K562 (cell line): ENCODE measurements around the gene KMT5C. TPM values are rescaled to one million over a fixed set of nuclear protein-coding genes. Genes with fewer than 3 reads are reported as not detected.

Source experiments
- BHLHE40 ChIP-seq: IDR thresholded peaks from 2 replicates; pipeline ENCODE4 v1.6.1; 2011; ENCODE audit warnings: low read length, improper control_type of control experiment
- DPF2 ChIP-seq: fragments of 450-650 bp; IDR thresholded peaks from 2 replicates; pipeline ENCODE4 v1.6.1; 2016
- ELF4 ChIP-seq: fragments of 450-650 bp; formaldehyde crosslinking; IDR thresholded peaks from 2 replicates; pipeline ENCODE4 v1.4.0; 2022; ENCODE audit warnings: missing genetic modification characterization
- ESRRB ChIP-seq: fragments of 250-450 bp; sonication (Bioruptor Pico); IDR thresholded peaks from 2 replicates; pipeline ENCODE4 v1.5.0; 2020; ENCODE audit warnings: mild to moderate bottlenecking, moderate library complexity, borderline replicate concordance
- HIVEP1 ChIP-seq: fragments of 250-450 bp; sonication (Bioruptor Pico); IDR thresholded peaks from 2 replicates; pipeline ENCODE4 v1.4.0; 2020; ENCODE audit warnings: mild to moderate bottlenecking
- IFI16 ChIP-seq: fragments of 250-450 bp; sonication (Bioruptor Pico); IDR thresholded peaks from 2 replicates; pipeline ENCODE4 v2.1.2; 2022; ENCODE audit warnings: mild to moderate bottlenecking, inconsistent platforms
- NFIX ChIP-seq: fragments of 250-450 bp; sonication (Bioruptor Pico); IDR thresholded peaks from 2 replicates; pipeline ENCODE4 v1.4.0; 2020; ENCODE audit warnings: low read depth, mild to moderate bottlenecking, moderate library complexity
- POLR2A ChIP-seq: fragments of 450-650 bp; conservative IDR thresholded peaks from 2 replicates; pipeline ENCODE4 v1.6.1; 2016
- PRPF4 ChIP-seq: fragments of 200-400 bp; formaldehyde crosslinking; IDR thresholded peaks from one replicate; pipeline ENCODE4 v1.6.1; 2017; ENCODE audit warnings: low read length, low read depth, mild to moderate bottlenecking; ENCODE audit not compliant: insufficient read depth, poor library complexity, severe bottlenecking
- RFX5 ChIP-seq: IDR thresholded peaks from 2 replicates; pipeline ENCODE4 v1.6.1; 2011; ENCODE audit warnings: low read depth, mild to moderate bottlenecking, improper control_type of control experiment, low read length
- SAP30 ChIP-seq: fragments of 200-600 bp; sonication (generic); IDR thresholded peaks from 2 replicates; pipeline ENCODE4 v1.6.1; 2012; ENCODE audit warnings: borderline replicate concordance, low read depth, mild to moderate bottlenecking, moderate library complexity, low read length, control low read depth, inconsistent platforms; ENCODE audit not compliant: insufficient read depth, poor library complexity, severe bottlenecking
- SRSF9 ChIP-seq: fragments of 200-400 bp; formaldehyde crosslinking; IDR thresholded peaks from 2 replicates; pipeline ENCODE4 v1.6.1; 2017; ENCODE audit warnings: low read depth, low read length, borderline replicate concordance
- TBP ChIP-seq: optimal IDR thresholded peaks from 2 replicates; pipeline ENCODE3; 2011; ENCODE audit warnings: low read depth, low read length, improper control_type of control experiment
- TFAM ChIP-seq: fragments of 250-450 bp; sonication (Bioruptor Pico); conservative IDR thresholded peaks from 2 replicates; pipeline ENCODE4 v1.5.0; 2021; ENCODE audit warnings: mild to moderate bottlenecking, moderate library complexity
- ZFP1 ChIP-seq: fragments of 450-650 bp; formaldehyde crosslinking; IDR thresholded peaks from 2 replicates; pipeline ENCODE4 v1.4.0; 2020; ENCODE audit warnings: mild to moderate bottlenecking, mixed read lengths
- ZNF134 ChIP-seq: fragments of 250-450 bp; sonication (Bioruptor Pico); conservative IDR thresholded peaks from 2 replicates; pipeline ENCODE4 v1.4.0; 2020
- ZNF197 ChIP-seq: fragments of 200-800 bp; sonication (Bioruptor generic); IDR thresholded peaks from 2 replicates; pipeline ENCODE4 v1.6.1; 2016; ENCODE audit warnings: low read depth, missing genetic modification characterization, missing compliant biosample characterization
- ZNF232 ChIP-seq: sonication (generic); formaldehyde crosslinking; IDR thresholded peaks from 2 replicates; pipeline ENCODE4 v1.8.0; 2022; ENCODE audit warnings: mild to moderate bottlenecking, missing genetic modification reagents
- ZNF41 ChIP-seq: fragments of 250-450 bp; sonication (Bioruptor Pico); conservative IDR thresholded peaks from 2 replicates; pipeline ENCODE4 v1.4.0; 2020; ENCODE audit warnings: mild to moderate bottlenecking
- ZNF644 ChIP-seq: fragments of 200-800 bp; sonication (Bioruptor generic); IDR thresholded peaks from 2 replicates; pipeline ENCODE4 v1.6.1; 2016; ENCODE audit warnings: low read depth, missing genetic modification characterization, missing compliant biosample characterization
- ZNF695 ChIP-seq: fragments of 450-650 bp; formaldehyde crosslinking; IDR thresholded peaks from 2 replicates; pipeline ENCODE4 v1.4.0; 2020; ENCODE audit warnings: mild to moderate bottlenecking, moderate library complexity
- ZNF696 ChIP-seq: fragments of 250-450 bp; sonication (Bioruptor Pico); conservative IDR thresholded peaks from 2 replicates; pipeline ENCODE4 v1.4.0; 2020; ENCODE audit warnings: mild to moderate bottlenecking, moderate library complexity
- ZNF76 ChIP-seq: fragments of 250-450 bp; sonication (Bioruptor Pico); IDR thresholded peaks from 2 replicates; pipeline ENCODE4 v1.4.0; 2020; ENCODE audit warnings: mild to moderate bottlenecking, moderate library complexity, borderline replicate concordance
- ZNF780A ChIP-seq: fragments of 250-450 bp; sonication (Bioruptor Pico); IDR thresholded peaks from 2 replicates; pipeline ENCODE4 v1.5.0; 2021; ENCODE audit warnings: mild to moderate bottlenecking
- polyA plus RNA-seq, 8 experiments: library from polyadenylated mRNA; depleted of rRNA in 4 of 8; stranded (reverse) in 5 of 8; unstranded in 3 of 8; fragments of >200 nt; fragmentation: Nextera tagmentation in 2 of 8; fragmentation: Illumina TruSeq in 1 of 8; extraction: Ambion mirVana in 2 of 8; extraction: Trizol in 1 of 8; gene quantifications; 2 replicates each; pipeline versions ENCODE4 v1.2.1 to v1.2.3, GENCODE V29; 2011 to 2014; ENCODE audit warnings: inconsistent platforms in 1 of 8, missing spikeins in 1 of 8
- total RNA-seq, 7 experiments: library from RNA; depleted of rRNA in 6 of 7; stranded (reverse); fragments of >200 nt in 6 of 7; fragmentation: Illumina TruSeq in 2 of 7; extraction: Trizol in 2 of 7; gene quantifications; 2 replicates each; pipeline versions ENCODE4 v1.2.1 to v1.2.3, GENCODE V29; 2011 to 2021; ENCODE audit warnings: low replicate concordance in 1 of 7
- TF ChIP-seq, protein P1 (sequence below): sonication (generic); formaldehyde crosslinking; IDR thresholded peaks from 2 replicates; pipeline ENCODE4 v1.9.0; 2022; ENCODE audit warnings: mild to moderate bottlenecking, missing genetic modification reagents
- TF ChIP-seq, protein P2 (sequence below), 2 experiments: fragments of 450-650 bp in 1 of 2; sonication (generic) in 1 of 2; formaldehyde crosslinking; conservative IDR thresholded peaks; 2 replicates each; pipeline versions ENCODE4 v1.4.0 to v1.8.1; 2020 to 2022; ENCODE audit warnings: mild to moderate bottlenecking in 1 of 2, missing genetic modification reagents in 1 of 2

The KMT5C gene
- total and polyA plus RNA-seq, 9 of the 15 experiments (the other 6 are each of a cell fraction or from before 2014, with no cell fraction given) = 0.15 to 53.5 (median 16.6) TPM

DNA sequence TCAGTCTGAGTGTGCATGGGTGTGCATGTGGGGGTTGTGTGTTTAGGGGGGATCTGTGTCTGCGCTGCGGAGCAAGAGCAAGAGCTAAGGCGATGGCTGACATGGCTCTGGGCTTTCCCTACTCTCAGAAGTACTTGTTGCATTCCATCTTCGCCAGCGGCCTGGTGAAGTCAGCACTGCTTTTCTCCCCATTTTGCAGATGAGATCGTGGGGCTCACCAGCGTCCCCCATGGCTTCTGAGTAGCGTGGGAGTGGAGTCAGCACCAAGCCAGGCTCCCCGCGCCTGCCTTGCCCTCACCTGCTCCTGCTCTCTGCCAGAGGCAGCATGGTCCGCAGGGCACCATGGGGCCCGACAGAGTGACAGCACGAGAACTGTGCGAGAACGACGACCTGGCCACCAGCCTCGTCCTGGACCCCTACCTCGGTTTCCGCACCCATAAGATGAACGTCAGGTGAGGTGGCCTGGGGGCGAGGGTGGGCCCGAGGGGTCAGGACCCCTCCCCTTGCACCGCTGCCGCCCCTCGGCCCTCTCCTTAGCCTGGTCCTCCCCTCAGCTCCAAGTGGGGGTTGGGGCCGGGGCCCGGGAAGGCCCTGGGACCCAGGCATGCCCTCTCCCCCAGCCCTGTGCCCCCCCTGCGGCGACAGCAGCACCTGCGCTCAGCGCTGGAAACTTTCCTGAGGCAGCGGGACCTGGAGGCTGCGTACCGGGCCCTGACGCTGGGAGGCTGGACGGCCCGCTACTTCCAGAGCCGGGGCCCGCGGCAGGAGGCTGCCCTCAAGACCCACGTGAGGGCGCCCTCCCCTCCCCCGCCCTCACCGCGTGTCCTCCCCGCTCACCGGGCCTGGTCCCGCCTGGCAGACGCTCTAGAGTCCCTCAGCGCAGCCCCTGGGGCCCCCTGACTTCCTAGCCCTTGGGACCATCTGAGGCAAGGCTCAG lies 2.2 kb downstream of the KMT5C start (continued):
- TF ChIP-seq, protein P1, sequence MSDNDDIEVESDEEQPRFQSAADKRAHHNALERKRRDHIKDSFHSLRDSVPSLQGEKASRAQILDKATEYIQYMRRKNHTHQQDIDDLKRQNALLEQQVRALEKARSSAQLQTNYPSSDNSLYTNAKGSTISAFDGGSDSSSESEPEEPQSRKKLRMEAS (CRISPR knock-in tag) = peak; percentile 9; the same call in 1 of the 2 replicates
- TF ChIP-seq DPF2 (no peak), ZFP1 (CRISPR knock-in tag) (no peak), ZNF644 (no peak), ZNF76 (CRISPR knock-in tag) (no peak), RFX5 (no peak), ZNF695 (CRISPR knock-in tag) (no peak), ZNF41 (CRISPR knock-in tag) (no peak), ESRRB (no peak), SRSF9 (no peak), ZNF696 (CRISPR knock-in tag) (no peak), IFI16 (CRISPR knock-in tag) (no peak), NFIX (CRISPR knock-in tag) (no peak), TBP (no peak), PRPF4 (no peak), POLR2A (no peak), SAP30 (no peak), ZNF197 (no peak), ZNF232 (CRISPR knock-in tag) (no peak), ELF4 (no peak), BHLHE40 (no peak), TFAM (CRISPR knock-in tag) (no peak), ZNF780A (no peak), ZNF134 (CRISPR knock-in tag) (no peak), HIVEP1 (CRISPR knock-in tag) (no peak)
- TF ChIP-seq, protein P2, sequence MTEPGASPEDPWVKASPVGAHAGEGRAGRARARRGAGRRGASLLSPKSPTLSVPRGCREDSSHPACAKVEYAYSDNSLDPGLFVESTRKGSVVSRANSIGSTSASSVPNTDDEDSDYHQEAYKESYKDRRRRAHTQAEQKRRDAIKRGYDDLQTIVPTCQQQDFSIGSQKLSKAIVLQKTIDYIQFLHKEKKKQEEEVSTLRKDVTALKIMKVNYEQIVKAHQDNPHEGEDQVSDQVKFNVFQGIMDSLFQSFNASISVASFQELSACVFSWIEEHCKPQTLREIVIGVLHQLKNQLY (CRISPR knock-in tag; conservative IDR thresholded peaks at IDR 0.05) = no peak
